HUES48 (cell line): ENCODE measurements around the gene SRL.

Experiments used
- H3K27ac ChIP-seq: one replicate; pipeline ENCODE4 v1.7.0; 2013; ENCODE audit warnings: low read depth, low read length, inconsistent platforms
- H3K27me3 ChIP-seq: 2 replicates; pipeline ENCODE4 v1.6.1; 2013; ENCODE audit warnings: mild to moderate bottlenecking, low read length; ENCODE audit not compliant: control insufficient read depth, insufficient read depth
- H3K36me3 ChIP-seq: 2 replicates; pipeline ENCODE4 v1.6.1; 2013; ENCODE audit warnings: low read length; ENCODE audit not compliant: control insufficient read depth, insufficient read depth
- H3K4me1 ChIP-seq: 2 replicates; pipeline ENCODE4 v1.6.1; 2013; ENCODE audit warnings: mild to moderate bottlenecking, low read length; ENCODE audit not compliant: control insufficient read depth, insufficient read depth
- H3K4me3 ChIP-seq: 2 replicates; pipeline ENCODE4 v1.5.1; 2013; ENCODE audit warnings: mild to moderate bottlenecking, low read depth, low read length
- H3K9ac ChIP-seq: 2 replicates; pipeline ENCODE4 v1.6.1; 2013; ENCODE audit warnings: mild to moderate bottlenecking, low read depth, low read length, moderate library complexity
- H3K9me3 ChIP-seq: 2 replicates; pipeline ENCODE4 v1.6.1; 2013; ENCODE audit warnings: low read length; ENCODE audit not compliant: control insufficient read depth, insufficient read depth

The SRL gene

DNA sequence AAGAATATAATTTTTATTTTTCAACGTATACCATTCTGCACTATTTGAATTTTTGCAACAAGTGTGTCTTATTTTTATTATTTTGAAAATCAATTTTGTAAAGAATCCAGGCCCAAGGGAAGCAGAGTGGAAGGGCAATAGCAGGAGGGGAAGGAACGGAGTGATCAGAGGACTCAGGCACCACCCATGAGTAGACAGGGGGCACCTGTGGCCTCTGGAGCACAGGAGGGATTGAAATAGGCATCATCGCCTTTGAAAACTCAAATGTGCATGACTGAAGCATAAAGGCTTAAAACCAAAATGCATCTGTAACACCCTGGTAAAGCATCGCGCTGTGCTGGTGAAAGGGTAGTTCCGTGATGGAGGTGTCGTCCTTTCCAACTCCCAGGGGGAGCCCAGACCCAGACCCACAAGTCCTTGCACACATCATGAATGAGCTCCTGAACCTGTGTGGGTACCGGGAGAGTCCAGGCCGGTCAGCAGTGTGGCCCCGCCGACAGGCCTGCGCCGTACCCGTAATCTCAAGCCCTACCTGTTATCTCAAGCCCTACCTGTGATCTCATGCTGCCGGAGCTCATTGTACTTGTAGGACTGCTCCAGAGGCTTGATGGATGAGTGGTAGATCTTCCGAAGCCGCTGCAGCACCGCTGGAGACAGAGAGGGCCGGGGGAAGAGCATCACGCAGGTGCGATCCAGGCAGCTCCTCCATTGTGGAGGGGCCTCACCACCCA is 39.1 kb downstream of the SRL start:
- H3K9me3 ChIP-seq = no peaks in the 10 kb centered on the region
- H3K27ac ChIP-seq = no peak overlapping the region
- H3K9ac ChIP-seq = no peak overlapping the region
- 0 out of 2 replicates have a peak, but pooled peaks cover 4% of the 10 kb centered on the region for H3K4me1 ChIP-seq
- no peaks in the 10 kb centered on the region for H3K36me3 ChIP-seq
- H3K4me3 ChIP-seq = no peak overlapping the region
- no peaks in the 10 kb centered on the region for H3K27me3 ChIP-seq

DNA sequence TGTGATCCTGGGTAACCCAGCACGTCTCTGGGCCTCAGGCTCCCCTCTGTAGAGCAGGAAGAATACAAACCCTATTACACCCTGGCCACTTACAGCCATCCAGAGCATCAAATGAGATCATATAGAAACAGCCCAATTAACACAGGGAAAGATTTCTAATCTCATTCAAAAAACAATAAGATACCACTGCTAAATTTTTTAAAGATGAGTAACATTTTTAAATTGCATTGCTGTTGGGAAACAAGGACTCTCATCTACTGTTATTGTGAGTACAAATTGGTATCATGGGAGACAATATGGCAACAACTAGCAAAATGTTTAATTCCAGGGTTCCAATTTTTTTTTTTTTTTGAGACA is 41.1 kb downstream of the SRL start:
- 0 out of 2 replicates have a peak, but pooled peaks cover 4% of the 10 kb centered on the region for H3K4me1 ChIP-seq
- no peaks in the 10 kb centered on the region for H3K27me3 ChIP-seq
- no peak overlapping the region for H3K27ac ChIP-seq
- no peaks in the 10 kb centered on the region for H3K9me3 ChIP-seq
- no peaks in the 10 kb centered on the region for H3K36me3 ChIP-seq
- no peak overlapping the region for H3K9ac ChIP-seq
- no peak overlapping the region for H3K4me3 ChIP-seq

DNA sequence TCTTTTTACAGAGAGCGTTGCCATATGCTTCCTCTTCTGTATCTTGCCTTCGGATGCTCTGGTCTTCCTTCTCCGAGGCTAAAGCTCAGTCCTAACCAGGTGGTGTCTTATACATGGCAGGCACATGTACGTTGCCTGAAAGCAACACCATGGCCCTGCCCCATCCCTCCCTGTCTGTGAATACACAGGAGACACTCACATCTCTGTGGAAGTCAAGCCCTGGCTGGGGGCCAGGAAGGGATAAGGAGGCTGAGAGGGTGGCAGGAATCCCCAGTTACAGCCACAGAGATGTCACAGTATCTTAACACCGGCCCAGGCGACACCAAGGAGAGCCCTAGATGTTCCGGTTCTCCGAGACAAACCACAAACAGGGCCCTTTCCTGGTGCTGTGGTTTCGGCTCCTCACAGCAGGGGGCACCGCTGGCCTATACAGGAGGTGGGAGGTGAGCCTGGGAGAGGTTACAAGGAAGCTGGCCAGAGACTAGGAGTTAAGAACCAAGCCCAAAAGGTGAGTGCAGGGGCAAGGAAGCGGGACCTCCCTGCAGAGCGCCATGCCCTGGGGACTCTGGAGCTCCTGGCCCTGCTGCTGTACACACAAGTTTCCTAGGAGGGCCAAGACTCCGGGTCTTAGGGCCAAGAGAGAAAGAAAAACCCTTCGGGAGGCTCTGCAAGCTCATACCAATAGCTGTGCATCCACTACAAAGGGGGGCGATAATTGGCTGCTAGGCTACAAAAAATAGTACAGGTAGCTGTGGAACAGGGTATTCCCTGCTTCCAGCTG is 41.7 kb downstream of the SRL start:
- Histone ChIP-seq H3K36me3 (no peaks in the 10 kb centered on the region), H3K4me3 (no peak overlapping the region), H3K27me3 (no peaks in the 10 kb centered on the region), H3K9me3 (no peaks in the 10 kb centered on the region), H3K27ac (no peak overlapping the region), H3K9ac (no peak overlapping the region), H3K4me1 (0 out of 2 replicates have a peak, but pooled peaks cover 4% of the 10 kb centered on the region)

DNA sequence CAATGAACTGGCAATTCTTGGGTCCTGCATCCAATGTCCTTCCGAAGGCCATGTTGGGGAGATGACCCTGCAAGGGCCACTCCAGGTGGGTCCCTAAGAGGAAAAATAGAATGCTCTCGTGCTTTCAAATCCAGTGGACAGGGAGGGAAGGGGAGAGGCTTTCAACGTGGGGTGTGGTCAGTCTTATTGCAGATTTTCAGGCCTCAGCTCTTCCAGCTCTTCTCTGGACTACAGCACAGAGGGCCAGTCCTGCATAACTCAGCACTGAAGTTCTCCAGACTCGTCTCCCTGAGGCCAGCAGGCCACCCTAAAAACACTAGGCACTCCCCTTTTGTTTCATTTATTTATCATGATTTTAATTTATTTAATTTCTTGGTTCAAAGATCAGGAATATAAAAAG is 43.1 kb downstream of the SRL start:
- H3K9ac ChIP-seq = no peak overlapping the region
- no peaks in the 10 kb centered on the region for H3K36me3 ChIP-seq
- no peaks in the 10 kb centered on the region for H3K9me3 ChIP-seq
- H3K27ac ChIP-seq = no peak overlapping the region
- H3K4me3 ChIP-seq = no peak overlapping the region
- no peaks in the 10 kb centered on the region for H3K27me3 ChIP-seq
- 0 out of 2 replicates have a peak, but pooled peaks cover 4% of the 10 kb centered on the region for H3K4me1 ChIP-seq

DNA sequence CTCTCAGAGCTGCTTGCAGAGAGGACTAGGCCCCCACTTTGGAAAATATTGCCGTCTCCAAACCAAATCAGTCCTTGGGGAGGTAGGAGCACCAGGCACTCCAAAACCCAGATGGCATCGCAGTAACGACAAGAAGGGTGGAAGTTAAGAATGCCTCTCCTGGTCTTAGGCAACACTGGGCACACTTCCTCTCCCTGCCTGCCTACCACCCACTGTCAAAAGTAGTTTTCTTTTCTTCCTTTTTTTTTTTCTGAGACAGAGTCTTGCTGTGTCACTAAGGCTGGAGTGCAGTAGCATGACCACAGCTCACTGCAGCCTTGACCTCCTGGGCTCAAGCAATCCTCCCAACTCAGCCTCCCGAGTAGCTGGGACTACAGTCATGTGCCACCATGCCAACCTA is 47.2 kb downstream of the SRL start:
- Histone ChIP-seq H3K9ac (no peak overlapping the region), H3K36me3 (no peaks in the 10 kb centered on the region)

DNA sequence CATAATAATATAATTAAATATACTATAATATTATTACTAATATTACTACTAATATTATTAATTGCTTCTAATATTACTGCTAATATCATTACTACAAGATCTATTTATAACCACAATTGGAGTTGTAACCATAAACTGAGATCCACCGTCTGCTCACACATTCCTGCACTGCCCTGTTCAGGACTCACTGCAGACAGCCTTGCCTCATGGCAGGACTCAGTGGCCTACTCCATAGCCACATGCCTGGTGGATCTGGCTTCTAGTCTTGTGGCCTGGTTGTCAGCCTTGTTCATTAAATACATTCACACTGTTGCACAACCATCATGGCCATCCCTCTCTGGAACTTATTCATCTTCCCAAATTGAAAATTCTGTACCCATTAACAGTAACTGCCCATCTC is 48.0 kb downstream of the SRL start:
- Histone ChIP-seq H3K4me3 (no peak overlapping the region), H3K9me3 (no peaks in the 10 kb centered on the region), H3K27me3 (no peaks in the 10 kb centered on the region), H3K4me1 (no peaks in the 10 kb centered on the region), H3K9ac (no peak overlapping the region), H3K36me3 (no peaks in the 10 kb centered on the region), H3K27ac (no peak overlapping the region)

More for the DNA sequence above, 47.2 kb downstream of the SRL start:
- H3K4me1 ChIP-seq = no peaks in the 10 kb centered on the region
- H3K27me3 ChIP-seq = no peaks in the 10 kb centered on the region
- H3K27ac ChIP-seq = no peak overlapping the region
- H3K9me3 ChIP-seq = no peaks in the 10 kb centered on the region
- H3K4me3 ChIP-seq = no peak overlapping the region

DNA sequence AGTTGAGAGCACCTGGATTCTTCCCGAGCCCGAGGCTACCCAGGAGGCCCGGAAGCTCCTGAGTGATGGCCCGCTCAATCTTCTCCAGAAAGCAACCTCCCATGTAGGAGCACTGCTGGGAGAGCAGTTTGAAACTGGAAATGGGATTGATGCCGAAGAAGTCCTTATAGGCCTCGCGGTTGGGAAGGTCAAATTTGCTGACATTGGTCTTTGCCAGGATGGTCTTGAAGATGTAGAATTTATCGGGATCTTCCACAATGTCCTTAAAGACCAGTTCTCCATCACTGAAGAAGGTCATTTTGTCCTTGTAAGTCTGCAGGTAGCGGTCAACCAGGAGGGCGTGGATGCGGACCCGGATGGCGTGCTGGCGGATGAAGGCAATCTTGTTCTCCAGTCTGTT is 49.7 kb downstream of the SRL start:
- no peaks in the 10 kb centered on the region for H3K27me3 ChIP-seq
- H3K9me3 ChIP-seq = no peaks in the 10 kb centered on the region
- H3K4me3 ChIP-seq = no peak overlapping the region
- no peak overlapping the region for H3K9ac ChIP-seq
- H3K27ac ChIP-seq = no peak overlapping the region
- H3K36me3 ChIP-seq = no peaks in the 10 kb centered on the region
- no peaks in the 10 kb centered on the region for H3K4me1 ChIP-seq

DNA sequence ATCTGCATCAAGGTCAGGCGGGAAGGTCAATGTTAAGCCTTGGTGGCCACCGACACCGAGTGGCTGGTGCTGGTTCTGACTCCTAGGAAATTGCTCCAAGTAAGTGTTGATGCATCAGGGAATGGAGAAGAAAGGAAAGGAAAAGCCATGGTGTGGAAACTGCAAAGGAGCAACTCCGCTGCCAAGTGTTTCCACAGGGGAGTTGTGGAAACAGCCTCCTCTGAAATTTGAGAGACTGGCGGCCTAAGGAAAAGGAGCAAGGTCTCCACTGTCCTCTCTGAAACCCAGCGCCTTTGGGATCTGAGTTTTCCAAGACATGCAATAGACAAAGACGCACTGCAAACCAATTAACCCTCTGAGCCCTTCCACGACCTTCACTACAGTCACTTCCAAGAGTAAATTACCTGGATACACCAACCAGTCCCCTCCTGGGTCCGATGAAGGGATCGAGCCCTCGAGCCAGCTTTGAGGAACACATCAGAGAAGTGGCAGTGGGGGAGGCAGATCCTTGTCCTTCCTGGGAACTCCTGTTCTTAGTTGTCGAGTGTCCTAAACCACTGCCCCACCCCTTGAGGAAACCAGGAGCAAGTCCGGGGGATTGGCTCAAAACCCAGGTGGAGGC is 51.1 kb downstream of the SRL start:
- Histone ChIP-seq H3K9ac (no peak overlapping the region), H3K9me3 (no peaks in the 10 kb centered on the region), H3K4me3 (no peak overlapping the region), H3K27me3 (no peaks in the 10 kb centered on the region), H3K27ac (no peak overlapping the region), H3K36me3 (no peaks in the 10 kb centered on the region), H3K4me1 (no peaks in the 10 kb centered on the region)

DNA sequence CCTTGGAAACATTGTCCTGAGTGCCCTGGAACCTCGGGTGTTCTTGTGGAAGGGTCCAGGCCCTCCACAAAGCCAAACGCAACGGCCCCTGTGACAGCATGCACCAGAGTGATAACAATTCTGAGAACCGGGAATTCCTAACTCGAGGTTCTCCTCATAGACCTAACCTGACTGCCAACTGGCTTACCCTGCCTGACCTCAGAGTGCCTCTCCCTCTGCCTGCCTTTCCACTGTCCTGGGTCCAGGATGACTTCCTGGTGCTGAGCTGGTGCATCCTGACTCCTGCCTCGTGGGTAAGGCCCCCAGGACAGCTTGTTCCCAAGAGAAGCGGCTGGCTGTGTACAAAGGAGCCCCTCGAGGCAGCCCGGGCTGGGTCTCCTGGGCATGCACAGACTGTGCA is 51.8 kb downstream of the SRL start:
- no peaks in the 10 kb centered on the region for H3K4me1 ChIP-seq
- H3K9me3 ChIP-seq = no peaks in the 10 kb centered on the region
- H3K9ac ChIP-seq = no peak overlapping the region
- H3K27me3 ChIP-seq = no peaks in the 10 kb centered on the region; the same call in 1 of the 2 replicates
- no peaks in the 10 kb centered on the region for H3K36me3 ChIP-seq
- H3K27ac ChIP-seq = no peak overlapping the region
- H3K4me3 ChIP-seq = no peak overlapping the region

DNA sequence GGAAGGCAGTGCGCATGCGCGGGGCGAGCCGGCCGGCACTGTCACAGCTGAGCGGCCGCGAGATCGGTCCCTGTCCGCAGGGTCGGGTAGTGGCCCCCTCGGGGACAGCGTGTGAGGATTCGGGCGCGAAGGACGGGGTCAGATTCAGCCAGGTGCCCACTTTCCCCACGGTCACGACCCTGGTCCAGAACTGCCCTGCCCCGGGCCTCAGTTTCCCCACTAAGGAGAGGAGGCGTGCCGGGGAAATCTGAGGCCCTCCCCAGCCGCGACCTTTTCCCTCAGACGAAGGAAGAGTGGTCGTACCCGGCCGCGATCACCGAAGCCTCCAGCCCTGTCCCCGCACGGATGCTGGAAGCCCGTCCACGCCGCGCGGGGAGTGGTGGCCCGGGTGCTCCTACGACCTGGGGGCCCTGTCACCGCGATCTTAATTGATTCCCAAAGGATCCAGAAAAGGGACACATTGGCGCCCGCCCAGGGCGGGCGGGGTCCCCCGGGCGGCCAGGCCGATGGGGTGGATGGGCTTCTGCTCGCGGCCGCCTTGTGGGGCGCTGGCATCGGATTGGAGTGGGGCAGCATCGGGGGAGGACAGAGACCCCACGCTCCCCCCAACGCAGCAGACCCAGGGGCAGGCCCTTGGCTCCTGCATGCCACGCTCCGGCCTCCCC is 57.7 kb downstream of the SRL start:
- Histone ChIP-seq H3K4me1 (no peaks in the 10 kb centered on the region), H3K27me3 (no peaks in the 10 kb centered on the region; the same call in 1 of the 2 replicates), H3K27ac (no peak overlapping the region), H3K9me3 (no peaks in the 10 kb centered on the region), H3K9ac (no peak overlapping the region; the same call in 1 of the 2 replicates), H3K36me3 (no peaks in the 10 kb centered on the region), H3K4me3 (peak overlapping the region; percentile 86)
